ENCODE results near the gene SLC43A1.

Gene SLC43A1

DNA sequence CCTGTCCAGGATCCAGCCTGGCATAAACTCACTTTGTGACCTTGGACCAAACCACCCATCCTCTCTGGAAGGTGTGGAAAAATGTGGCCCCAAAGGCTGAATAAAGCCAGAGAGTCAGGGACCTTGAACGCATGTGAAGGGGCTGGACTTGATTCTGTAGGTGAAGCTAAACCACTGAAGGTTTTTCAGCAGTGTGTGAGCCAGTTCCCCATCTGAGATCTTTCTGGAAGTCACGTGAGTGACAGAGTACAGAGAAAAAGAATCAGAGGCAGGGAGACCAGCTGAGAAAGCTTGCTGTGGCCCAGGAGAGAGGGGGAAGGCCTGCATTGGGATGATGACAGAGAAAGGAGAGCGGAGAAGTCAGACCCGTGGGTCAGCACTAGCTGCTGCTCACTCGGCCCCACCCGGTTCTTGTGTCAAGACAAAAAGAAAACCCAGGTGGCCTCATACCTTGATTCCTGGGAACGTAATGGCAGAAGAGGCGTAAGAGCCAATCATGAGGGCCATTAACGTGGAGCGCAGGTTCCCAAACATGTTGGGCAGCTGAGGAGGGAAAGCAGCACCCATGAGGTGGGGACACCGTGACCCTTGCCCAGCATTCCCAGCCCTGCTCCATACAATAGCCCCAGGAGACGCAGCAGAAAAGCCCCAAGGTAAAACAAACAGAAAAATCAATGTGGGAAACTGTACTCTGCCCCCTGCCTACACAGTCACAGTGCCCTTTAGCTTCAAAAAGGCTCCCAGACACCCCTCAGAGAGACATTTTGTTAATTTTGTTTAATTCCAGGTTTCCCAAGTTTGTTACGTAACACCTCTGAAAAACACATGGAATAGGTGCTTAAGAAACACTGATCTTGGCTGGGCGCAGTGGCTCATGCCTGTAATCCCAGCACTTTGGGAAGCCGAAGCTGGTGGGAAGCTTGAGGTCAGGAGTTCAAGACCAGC, 17.9 kb downstream of the SLC43A1 start:
- DNase-seq, result no peak
- no peak for ATAC-seq

DNA sequence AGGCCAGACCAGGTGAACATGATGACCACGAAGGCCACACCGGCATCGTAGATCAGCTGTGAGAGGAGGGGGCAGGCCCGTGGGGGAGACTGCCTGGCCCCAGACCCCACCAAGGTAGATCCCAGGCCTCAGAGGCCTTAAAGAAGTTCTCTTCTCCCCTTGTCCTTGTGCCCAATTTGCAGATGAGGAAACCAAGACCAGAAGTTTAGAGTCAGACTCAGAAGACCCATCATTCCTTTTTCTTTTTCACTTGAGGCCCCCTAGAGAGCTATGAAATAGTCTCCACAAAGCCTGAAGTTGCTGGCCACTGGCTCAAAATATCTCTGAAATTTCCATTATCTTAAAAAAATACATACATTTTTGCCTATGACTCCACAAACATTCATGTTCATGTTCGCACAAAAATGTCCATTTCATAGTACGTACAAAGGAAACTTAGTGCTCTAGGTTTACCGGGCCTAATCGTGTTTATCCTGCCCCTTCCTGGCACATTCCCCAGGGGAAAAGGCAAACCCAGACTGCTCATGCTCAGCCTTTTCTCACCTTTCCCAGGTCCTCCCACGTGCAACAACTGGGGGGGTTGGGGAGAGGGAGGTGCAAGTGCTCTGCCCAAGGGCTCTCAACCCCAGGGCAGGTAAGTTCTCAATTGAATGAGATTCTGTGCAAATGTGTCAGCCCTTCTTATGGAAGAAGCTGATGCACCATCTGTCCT, 19.2 kb downstream of the SLC43A1 start:
- no peak for ATAC-seq
- DNase-seq, result no peak

DNA sequence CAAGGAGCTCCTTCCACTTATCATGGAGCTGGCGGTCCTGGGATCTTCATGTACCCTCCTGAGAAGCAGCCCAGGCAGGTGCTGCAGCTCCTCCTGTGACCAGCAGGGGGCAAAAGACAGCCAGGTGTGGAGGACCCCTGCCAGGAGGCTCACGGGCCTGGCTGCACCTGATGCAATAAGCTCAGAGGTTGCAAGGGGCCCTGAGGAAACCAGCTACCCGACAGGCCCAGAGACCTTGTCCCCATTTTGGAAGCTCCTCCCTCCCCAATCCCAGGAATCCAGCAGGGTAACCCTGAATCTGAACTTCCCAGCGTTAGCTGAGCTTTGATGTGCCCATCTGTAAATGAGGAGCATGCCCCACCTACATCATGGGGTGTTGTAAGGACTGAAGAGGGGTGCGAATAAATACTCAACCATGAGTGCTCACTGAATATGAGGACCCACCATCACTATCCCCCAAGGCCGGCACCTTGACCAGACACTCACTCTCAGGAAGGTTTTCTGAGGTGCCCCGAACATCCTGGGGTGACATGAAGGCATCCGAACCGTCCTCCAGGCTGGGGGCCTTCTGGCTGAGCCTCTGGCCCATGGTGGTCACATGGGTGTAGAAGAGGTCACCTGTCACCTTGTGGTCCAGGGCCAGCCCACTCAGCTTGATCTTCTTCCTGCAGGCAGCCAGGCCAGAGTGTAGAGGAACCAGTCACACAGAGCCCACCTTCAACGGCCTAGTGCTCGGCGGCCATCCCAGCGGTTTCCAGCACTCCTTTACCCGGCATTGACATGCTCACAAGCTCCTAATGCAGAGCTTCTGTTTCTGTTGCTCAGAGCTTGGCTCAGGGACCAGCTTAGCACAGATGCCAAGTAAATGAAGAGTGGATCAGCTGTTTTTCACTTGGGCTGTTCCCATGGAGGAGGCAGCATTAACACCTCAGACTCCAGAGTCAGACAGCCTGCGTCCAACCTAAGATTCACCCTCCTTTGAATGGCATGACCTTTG, 21.7 kb downstream of the SLC43A1 start:
- peak; percentile 68 for ATAC-seq
- peak; percentile 82 for DNase-seq

DNA sequence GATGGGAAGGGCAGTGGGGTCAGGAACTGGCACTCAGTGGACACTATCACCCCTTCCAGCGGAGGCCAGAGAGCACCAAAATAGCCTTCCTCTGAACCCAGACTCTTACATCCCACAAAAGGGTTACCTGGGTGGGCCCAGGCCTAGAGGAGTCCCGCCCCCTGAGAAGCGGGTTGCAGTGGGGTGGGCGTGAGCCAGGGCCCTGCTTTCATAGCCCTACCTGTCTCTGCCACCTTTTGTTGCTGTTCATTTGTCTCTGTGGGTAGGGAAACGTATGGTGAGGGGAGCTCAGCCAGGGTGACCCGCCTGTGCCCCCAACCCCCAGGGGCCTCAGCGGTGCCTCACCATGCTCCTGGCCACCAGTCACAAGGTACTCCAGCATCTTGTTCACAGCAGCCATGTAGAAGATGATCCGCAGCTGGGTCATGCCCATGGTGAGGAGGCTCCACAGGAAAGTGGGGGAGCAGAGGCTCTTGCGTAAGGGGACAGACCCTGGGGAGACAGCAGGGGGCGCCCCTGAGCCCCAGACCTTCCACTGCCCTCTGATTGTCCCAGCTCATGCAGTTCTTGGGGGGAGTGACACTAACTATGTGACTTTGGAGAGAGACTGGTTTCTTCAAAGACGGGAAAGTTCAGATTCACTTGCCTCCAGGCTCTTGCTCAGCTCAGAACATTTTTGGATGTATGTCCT, 24.0 kb downstream of the SLC43A1 start:
- ATAC-seq, result peak; percentile 48
- peak; percentile 70 for DNase-seq

DNA sequence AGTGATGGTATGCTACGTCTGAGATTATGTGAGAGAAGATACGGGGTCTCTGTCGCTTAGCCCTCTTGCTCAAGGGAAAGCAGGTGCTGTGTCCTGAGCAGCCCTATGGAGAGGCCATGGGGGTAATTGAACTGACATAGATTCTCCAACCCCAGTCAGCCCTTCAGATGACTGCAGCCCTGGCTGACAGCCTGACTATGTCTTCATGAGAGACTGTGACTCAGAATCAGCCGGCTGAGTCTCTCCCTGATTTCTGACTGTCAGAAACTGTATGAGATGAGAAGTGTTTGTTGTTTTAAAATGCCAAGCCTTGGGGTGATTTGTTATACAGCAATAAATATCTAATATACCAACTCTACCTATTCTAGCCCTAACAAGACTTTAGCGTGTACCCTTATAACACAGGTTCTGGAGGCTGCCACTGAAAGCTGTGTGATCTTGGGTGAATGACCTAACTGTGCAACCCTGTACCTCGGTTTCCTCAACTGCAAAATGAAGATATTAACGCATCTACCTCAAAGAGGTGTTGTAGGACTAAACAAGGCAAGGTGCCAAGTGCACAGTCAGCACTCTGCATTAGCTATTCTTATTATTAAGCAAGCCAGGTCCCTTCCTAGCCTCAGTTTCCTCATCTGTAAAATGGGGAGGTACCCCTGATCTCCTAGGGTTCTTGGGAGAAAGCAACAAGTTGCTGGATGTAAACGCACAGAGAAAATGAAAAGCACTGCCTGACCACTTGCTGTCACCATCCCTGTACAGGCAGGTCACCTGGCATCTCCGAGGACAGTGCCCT, 24.9 kb downstream of the SLC43A1 start:
- no peak for ATAC-seq
- DNase-seq, result no peak

DNA sequence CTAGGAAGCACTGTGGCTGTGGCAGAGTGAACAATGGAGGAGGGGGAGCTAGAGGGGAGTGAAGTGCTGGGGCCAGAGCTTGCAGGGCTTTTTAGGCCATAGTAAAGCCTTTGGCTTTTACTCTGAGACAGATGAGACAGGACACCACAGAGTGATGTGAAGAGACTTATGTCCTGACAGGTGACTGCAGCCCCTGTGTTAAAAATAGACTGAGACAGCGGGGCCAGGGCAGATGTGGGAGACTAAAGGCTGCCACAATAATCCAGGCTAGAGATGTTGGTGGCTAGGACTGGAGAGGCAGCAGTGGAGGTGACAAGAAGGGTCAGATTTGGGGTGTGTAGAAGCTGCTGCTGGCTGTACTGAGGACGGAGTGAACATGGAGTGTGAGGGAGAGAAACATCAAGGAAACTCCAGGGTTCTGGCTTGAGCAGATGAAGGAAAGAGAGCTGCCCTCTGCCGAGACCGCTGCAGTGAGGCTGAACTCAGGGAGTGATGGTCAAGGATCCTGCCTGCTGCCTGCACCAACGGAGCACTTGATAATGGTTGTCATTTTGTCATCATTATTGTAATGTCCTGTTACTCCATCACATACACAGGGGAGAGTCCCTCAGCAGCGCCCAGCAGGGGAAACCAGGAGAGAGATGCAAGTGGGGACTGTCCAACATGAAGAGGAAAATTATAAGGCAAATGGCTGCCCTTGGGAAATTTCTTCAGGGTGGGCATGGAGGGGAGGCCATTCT, 27.4 kb downstream of the SLC43A1 start:
- ATAC-seq (no peak), DNase-seq (no peak)

DNA sequence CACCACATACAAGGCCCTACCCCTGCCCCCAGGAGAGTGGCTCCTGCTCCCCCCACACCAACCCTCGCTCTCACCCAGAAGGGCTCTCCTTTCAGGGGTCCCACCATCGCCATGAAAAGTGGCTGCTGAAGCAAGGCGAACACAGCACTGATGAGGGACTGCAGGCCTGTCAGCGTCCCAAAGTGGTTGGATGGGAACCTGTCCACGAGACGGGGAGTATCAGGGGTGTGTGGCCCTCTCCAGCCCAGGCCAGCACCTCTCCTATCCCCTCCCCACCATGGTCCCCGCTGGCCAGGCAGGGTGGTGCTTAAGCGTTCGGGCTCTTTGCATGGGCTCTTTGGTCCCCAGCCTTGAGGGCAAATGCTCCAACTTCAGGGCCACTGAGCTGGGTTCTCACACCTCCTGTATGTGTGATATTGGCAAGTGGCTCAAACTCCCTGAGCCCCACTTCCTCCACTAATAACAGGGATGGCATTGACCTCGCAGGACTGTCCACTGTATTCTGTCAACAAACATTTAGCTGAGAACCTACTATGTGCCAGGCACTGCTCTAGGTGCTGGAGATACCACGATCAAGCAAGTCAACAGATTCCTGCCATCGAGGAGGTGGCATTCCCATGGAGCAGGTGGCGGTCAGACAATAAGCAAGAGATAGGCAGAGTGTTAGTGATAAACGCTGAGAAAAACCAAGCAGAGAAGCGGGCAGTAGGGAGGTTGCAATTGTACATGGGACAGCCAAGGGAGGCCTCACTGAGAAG, 28.3 kb downstream of the SLC43A1 start:
- DNase-seq (no peak), ATAC-seq (no peak)

DNA sequence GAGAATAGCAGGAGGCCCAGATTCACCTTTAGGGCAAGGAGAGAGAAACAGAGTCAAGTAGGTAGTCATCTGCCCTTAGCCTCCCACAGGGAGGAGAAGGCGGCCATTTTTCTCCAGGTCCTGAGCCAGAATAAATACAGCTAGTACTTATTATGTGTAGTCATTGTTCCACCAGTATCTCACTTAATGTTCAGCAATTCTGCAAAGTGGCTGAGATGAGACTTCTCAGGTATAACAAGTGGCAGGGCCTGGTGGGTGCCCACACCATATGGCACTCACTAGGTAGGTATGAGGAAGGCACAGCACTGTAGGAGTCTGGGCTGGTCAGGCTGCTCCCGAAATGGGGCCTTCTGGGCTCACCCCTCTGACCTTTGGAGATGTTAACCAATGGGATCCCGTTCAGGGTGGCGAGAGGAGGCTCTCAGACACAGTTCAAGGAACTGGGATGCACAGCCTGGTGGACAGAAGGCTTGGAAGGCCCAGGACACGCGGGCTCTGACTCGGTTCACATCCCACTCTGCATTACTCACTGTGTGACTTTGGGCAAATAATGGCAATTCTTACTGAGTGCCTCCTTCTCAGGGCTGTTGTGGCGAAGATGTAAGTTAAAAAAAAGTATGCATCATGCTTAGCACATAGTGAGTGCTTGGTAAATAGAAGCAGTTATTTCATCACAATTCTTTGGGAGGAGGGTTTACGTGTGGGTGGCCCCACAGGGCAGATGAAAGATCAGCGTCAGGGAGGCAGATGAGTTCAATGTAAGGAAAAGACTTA, 30.1 kb downstream of the SLC43A1 start:
- ATAC-seq (no peak), DNase-seq (no peak)

DNA sequence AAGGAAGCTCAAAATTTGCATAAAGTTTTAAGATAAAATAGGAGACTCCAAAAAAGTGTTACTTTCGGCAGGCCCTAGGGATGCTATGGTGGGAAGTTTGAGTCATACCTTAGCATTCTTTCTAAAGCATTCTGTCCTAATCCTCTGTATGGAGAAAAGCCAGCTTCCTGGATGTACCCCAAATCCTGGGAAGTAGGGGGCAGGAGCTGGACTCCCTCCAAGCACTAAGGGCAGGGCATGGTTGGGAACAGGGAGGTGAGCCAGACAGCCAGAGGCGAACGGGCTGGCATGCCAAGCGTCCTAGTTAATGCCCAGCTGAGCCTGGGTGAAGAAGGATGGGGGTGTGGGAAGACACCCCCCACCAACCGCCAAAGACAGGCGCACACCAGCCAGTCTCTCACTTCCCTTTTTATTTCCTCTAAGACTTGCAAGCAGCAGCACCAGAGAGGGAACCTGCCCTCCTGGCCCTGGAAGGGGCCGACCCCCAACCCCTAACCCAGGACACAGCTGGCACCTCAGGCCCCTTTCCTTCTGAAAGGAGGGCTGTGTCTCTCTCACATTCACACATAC, 31.3 kb downstream of the SLC43A1 start:
- no peak for DNase-seq
- no peak for ATAC-seq

DNA sequence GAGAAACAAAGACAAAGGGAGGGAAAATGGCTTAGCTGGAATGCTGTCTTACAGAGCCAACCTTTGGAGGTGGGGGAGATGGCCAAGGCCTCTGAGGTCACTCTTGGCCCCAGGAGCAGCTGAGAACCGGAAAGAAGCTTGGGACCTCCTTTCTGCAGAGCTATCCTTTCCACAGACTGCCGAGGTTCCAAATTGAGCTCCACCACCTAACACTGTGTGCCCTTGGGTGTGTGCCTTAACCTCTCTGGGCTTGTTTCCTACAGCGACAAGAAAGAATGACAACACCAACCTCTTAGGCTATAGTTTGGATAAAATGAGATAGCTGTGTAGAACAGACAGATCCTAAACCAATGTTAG, 32.0 kb downstream of the SLC43A1 start:
- ATAC-seq (no peak), DNase-seq (no peak)

DNA sequence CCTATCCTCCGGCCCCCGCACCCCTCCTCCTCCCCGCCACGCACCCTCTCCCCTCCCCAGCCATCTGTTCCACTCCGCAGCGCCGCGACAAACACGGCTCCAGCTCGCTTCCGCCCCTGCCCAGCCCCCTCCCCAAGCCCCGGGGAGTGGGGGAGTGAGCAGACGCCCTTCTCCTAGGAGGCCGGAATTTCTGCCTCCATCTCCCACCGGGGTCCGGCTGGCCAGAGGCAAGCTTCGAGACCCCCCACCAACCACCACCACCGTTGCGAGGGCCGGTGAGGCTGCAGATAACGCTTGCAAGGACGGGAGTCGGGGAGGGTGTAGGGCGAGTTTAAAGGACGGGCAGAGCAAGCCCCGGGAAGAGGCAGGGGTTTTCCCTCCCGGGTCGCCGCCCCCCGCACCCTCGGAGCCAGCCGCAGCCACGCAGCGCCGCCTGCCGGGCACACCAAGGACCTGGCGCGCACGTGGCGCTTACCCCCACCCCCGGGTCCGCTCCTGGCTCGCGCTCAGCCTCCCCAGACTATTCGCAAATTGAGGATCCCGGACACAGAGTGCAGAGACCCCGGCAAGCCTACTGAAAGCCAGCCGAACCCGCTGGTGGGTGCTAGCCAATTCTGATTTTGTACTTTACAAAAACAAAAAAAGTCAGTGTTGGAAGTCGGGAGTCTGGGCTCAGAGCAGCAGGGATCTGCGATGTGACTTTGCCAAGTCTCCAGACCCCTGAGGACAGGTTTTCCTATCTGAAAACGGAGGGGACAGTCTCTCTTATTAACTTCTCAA, 32.5 kb downstream of the SLC43A1 start:
- DNase-seq, result peak; percentile 86

DNA sequence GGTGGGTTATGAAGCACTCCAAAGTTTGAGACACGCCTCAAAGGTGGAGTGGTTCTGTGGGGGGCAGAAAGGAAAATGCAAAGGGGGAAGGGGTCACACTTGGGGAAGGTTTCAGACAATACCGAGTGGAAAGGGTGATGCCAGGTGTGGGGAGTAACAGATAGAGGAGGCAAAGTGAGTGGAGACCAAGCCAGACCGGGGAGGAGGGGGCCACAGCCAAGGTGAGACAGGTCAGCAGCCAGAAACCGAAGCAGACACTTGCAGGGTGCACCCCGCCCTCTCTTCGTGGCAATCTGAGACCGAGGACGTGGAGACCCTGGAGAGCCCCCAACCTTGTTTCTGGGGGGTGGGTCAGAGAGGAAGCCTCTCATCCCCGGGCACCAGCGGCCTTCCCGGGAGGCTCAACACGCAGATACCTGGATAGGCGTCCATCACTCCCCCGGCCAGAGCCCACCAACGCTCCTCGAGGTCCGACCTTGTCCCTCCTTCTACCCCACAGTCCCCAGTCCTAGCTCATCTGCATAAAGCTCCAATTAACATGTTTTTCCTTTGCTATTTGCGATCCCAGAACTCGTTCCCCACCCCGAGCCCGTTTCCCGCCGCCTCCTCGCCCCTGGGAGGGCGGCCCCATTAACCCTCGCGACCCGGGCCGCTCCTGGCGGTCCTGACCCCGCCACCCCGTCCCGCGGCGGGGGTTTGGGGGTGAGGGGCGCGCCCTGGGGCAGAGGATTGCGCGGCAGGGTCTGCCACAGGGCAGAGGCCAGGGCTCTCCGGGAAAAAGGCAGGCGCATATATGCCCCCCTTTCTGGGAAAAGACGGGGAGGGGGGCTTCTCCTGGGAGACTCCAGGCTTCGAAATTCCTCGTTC, 33.4 kb downstream of the SLC43A1 start:
- ATAC-seq, result no peak
- no peak for DNase-seq

More for the DNA sequence above, 32.5 kb downstream of the SLC43A1 start:
- peak; percentile 72 for ATAC-seq

DNA sequence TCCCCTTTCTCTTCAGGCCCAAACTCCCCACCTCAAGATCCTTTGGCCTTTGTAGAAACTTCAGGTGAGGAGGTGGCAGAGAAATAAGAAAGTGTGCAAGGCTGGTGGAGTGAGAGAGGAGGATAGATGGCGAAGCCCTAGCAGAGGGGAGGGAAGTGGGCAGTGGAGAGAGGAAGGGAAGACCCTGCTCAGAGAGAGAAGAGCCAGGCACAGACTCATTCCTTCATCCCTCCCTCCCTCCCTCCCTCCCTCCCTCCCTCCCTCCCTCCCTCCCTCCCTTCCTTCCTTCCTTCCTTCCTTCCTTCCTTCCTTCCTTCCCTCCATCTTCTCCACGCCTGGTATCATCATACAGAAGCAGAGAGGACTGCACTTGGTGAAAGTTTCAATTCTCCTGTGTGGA, 34.2 kb downstream of the SLC43A1 start:
- ATAC-seq (no peak), DNase-seq (no peak)

DNA sequence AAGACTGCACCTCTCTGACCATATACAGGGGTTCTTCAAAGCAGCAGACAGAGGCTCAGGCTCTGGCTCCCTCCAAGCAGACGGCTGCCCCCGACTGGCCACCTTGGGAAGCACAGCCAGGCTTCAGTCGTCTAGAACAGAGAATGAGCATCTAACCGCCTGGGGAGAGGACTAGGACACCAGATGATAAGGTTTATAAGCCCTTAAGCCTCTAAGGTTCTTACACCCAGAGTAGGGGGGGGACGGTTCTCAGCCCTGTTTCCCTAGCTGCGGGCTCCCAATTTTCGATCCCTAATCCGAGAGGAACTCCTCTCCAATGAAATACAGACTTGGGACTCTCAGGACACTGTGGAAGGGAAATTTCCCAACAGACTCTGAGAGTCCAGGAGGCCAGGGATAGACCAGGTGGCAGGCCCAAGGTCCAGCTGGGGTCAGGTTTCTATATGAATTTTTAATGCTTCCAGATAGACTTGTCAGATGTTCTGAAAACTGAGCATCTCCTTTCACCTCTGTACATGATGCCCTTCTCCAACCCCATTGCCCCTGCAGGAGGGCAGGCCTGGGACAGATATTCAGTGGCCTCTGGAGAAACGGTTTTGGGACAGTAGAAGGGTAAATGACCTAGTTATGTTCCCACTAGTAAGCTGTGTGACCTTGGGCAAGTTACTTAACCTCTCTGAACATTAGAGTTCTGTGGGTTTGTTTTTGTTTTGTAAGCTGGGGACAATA, 34.9 kb downstream of the SLC43A1 start:
- peak; percentile 85 for DNase-seq
- ATAC-seq, result peak; percentile 39

DNA sequence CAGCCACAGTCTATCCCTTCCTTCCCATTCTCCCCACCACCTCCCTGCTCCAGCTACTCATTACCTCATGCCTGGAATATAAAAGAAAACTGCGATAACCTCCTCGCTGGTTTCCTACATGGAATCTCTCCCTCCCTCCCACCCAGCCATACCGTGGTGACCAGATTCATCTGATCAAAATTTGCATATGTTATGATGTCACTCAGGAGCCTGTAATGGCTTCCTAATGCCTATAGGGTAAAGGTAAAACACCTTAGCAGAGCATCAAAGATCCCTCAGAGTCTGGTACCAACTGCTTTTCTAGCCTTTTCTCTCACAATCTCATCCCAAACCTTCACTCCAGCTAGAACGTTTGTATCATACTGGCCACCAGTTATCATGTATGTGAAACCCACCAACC, 35.6 kb downstream of the SLC43A1 start:
- ATAC-seq (no peak), DNase-seq (no peak)

Measured in stimulated activated naive CD8-positive, alpha-beta T cell treated with anti-CD3 and anti-CD28 coated beads, Interleukin-15, Interleukin-2, amounts not matched to agents 100 U/mL and 50 U/mL, for 24 hours (primary cell).